Duodenal mucosa (tissue), 2 donors: Measurements from ENCODE around the gene SLC5A6.
"Not testable (repeated sequence)": the region's sequence is repeated elsewhere in the genome, so short reads cannot be mapped to it uniquely, and the experiment has no call there.

Experiments used
- H3K27ac ChIP-seq: one replicate; pipeline ENCODE4 v1.7.0; 2013; ENCODE audit warnings: low read depth, low read length
- H3K27me3 ChIP-seq, 2 donors: one replicate each; pipeline ENCODE4 v1.7.0; 2013; ENCODE audit warnings: low read length in 2 of 2, control low read depth in 1 of 2; ENCODE audit not compliant: insufficient read depth in 2 of 2, control insufficient read depth in 1 of 2
- H3K36me3 ChIP-seq, 2 donors: one replicate each; pipeline ENCODE4 v1.7.0; 2013; ENCODE audit warnings: low read length in 2 of 2, control low read depth in 1 of 2; ENCODE audit not compliant: insufficient read depth in 2 of 2, control insufficient read depth in 1 of 2
- H3K4me1 ChIP-seq, 2 donors: one replicate each; pipeline ENCODE4 v1.7.0; 2013; ENCODE audit warnings: low read length in 2 of 2, control low read depth in 1 of 2; ENCODE audit not compliant: insufficient read depth in 2 of 2, control insufficient read depth in 1 of 2
- H3K4me3 ChIP-seq, 2 donors: one replicate each; pipeline ENCODE4 v1.7.0; 2013; ENCODE audit warnings: low read length in 2 of 2, low read depth in 1 of 2
- H3K9ac ChIP-seq, 2 donors: one replicate each; pipeline ENCODE4 v1.7.0; 2013; ENCODE audit warnings: low read length in 2 of 2, low read depth in 1 of 2
- H3K9me3 ChIP-seq, 2 donors: one replicate each; pipeline ENCODE4 v1.7.0; 2013; ENCODE audit warnings: low read length in 2 of 2, control low read depth in 1 of 2; ENCODE audit not compliant: control insufficient read depth in 1 of 2

SLC5A6 gene

DNA sequence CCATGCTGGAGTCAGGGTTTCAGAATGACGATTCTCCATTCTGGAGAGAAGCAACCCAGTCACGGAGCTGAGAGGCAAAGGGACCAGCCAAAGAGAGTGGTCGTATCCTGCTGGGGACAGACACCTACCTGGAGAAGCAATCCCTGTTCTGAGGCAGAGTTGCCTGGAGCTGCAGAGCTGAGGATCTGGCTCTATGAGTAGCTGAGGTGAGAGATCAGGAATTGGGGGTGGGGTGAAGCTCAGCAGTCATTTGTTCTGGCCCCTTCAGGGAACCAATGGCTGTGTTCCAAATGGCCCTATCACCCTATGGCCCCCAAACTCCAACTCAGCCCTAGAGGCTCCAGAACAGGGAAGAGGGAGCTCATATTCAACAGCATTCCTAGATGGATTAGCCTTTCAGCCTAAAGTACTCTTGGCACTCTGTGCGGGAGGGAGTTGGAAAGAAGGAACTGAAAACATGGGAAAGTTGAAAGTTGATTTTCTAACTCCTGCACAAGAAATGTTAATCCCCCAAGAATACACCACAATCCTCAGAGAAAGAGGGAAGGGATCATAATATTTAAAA, 3.5 kb downstream of the SLC5A6 start:
- Histone ChIP-seq H3K27me3 (no peaks in the 10 kb centered on the region), H3K36me3 (peaks cover 20 to 55% of the 10 kb centered on the region in 2 donors), H3K9ac (no peak overlapping the region), H3K4me1 (peaks cover 26 to 27% of the 10 kb centered on the region in 2 donors), H3K27ac (no peak overlapping the region), H3K9me3 (no peaks in the 10 kb centered on the region), H3K4me3 (no peak overlapping the region)

DNA sequence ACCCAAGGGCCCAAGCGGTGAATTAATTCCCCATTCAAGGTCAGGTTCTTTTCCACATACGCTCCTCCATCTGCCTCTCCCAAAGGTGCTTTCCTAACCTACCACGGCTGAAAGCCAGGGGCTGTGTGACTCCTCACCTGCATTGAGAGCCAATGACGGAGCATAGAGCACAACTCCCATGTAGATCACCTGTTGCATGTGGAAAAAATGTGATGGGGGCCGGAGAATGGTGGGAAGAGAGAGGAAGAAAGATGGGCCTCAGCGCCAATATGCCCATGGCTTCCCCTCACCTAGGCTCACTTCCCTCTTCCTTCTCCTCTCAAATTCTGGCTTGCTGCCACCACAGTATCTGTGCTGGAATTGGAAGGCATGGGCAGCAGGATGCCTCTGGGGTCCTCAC, 5.7 kb downstream of the SLC5A6 start:
- Histone ChIP-seq H3K27me3 (no peaks in the 10 kb centered on the region), H3K36me3 (peaks cover 27 to 76% of the 10 kb centered on the region in 2 donors)

DNA sequence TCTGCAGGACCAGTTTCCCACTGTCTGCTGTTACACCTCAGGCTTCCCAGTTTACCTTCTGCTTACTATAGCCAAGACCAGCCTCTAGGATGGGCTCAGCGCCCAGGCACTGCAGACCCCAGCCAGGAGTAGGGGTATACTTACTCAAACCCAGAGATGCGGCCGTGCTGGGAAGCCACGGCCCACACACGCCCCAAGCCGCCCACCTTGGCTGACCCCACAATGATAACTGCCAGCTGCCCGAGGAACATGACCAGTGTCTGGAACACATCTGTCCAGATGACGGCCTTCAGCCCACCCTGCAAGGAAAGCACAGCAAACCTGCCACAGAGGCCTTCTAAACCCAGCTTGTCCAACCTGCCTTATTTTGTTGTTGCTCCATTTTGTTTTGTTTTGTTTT, 6.9 kb downstream of the SLC5A6 start:
- Histone ChIP-seq H3K9me3 (no peaks in the 10 kb centered on the region), H3K36me3 (peaks cover 27 to 83% of the 10 kb centered on the region in 2 donors), H3K9ac (no peak overlapping the region), H3K4me1 (peaks cover 12 to 13% of the 10 kb centered on the region in 2 donors), H3K4me3 (no peak overlapping the region), H3K27me3 (no peaks in the 10 kb centered on the region), H3K27ac (no peak overlapping the region)

More for the DNA sequence above, 5.7 kb downstream of the SLC5A6 start:
- Histone ChIP-seq H3K9ac (no peak overlapping the region), H3K4me3 (no peak overlapping the region), H3K27ac (no peak overlapping the region), H3K9me3 (no peaks in the 10 kb centered on the region), H3K4me1 (peaks cover 17 to 18% of the 10 kb centered on the region in 2 donors)

DNA sequence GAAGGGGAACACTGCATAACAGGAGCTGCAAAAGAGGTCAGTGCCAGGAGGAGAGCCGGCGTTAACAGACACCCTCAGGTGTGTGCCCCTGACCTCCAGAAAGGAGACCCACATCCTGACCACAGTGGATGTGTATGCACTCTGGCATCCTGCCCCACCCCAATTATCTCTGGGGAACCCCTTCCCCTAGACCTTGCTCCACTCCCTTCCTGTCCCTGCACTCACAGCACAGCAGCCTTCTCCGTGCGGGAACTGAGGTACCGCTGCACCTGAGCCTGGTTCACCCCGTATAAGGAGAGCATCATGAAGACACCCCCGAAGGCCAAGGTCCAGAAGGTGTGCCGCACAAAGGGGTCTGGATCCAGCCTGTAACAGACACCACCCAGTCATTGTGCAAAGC, 7.5 kb downstream of the SLC5A6 start:
- Histone ChIP-seq H3K4me1 (peaks cover 6% of the 10 kb centered on the region in 2 donors), H3K9ac (no peak overlapping the region), H3K4me3 (no peak overlapping the region), H3K27me3 (no peaks in the 10 kb centered on the region), H3K9me3 (no peaks in the 10 kb centered on the region), H3K36me3 (peaks cover 27 to 89% of the 10 kb centered on the region in 2 donors), H3K27ac (no peak overlapping the region)

DNA sequence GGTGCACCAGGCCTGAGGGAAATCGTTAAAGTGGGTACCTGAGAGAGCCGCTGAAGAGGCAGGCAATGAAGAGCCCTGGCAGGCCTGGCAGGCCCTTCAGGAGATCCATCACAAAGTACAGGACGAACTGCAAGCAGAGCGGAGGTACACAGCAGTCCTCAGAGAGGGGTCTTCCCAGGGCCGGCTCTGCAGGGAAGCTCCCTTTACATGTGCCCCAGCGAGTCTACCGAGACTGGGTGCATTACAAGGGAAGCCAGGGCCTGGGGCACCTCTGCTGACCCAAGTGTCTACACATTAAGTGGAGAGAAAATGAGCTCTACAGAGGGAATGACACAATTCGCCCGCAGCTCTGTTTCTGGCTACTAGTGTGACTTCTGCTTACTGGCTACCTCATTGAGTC, 8.3 kb downstream of the SLC5A6 start:
- H3K36me3 ChIP-seq = peaks cover 27 to 88% of the 10 kb centered on the region in 2 donors
- no peaks in the 10 kb centered on the region for H3K27me3 ChIP-seq
- no peaks in the 10 kb centered on the region for H3K4me1 ChIP-seq
- H3K9me3 ChIP-seq = no peaks in the 10 kb centered on the region
- no peak overlapping the region for H3K9ac ChIP-seq
- H3K27ac ChIP-seq = no peak overlapping the region
- H3K4me3 ChIP-seq = no peak overlapping the region

DNA sequence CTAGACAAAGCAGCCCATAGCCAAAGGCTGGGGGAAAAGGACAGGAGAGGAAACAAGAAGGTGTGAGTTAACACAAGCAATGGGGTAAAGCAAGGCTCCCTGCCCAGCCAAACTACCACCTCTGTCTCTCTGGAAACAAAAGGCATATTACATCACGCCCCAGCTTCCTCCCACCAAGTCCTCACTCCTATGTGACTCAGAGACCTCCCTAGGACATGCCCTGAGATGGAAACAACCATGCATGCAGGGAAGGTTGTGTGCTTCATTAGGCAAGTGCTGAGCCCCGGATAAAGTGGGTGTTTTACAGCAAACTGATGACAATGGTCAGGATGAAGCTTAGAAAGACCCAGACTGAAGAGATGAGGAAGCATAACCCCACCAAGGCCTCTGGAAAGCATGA, 9.2 kb downstream of the SLC5A6 start:
- H3K9ac ChIP-seq = no peak overlapping the region
- no peaks in the 10 kb centered on the region for H3K9me3 ChIP-seq
- no peak overlapping the region for H3K27ac ChIP-seq
- H3K4me1 ChIP-seq = no peaks in the 10 kb centered on the region
- H3K36me3 ChIP-seq = peaks cover 27 to 80% of the 10 kb centered on the region in 2 donors
- H3K27me3 ChIP-seq = no peaks in the 10 kb centered on the region
- H3K4me3 ChIP-seq = no peak overlapping the region

DNA sequence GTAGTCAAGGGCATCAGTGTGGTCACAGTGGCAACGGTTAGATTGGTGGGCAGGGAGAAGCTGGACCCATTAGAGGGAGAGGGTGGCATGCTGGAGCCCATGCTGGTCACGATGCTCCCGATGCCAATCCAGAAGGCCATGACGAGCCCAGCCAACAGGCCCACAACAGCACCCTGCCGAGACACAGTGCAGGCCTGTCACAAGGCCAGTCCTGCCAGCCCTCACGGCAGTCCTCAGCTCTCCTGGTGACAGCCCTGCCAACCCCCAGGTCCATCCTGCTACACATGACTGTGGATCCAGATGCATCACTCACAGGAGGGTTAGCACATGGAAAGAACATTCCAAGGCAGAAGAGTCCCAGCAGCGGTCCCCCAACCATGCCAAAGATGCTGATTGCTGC, 10.4 kb downstream of the SLC5A6 start:
- H3K27ac ChIP-seq = no peak overlapping the region
- H3K27me3 ChIP-seq = no peaks in the 10 kb centered on the region
- peaks cover 24 to 68% of the 10 kb centered on the region in 2 donors for H3K36me3 ChIP-seq
- no peaks in the 10 kb centered on the region for H3K9me3 ChIP-seq
- H3K4me1 ChIP-seq = no peaks in the 10 kb centered on the region
- no peak overlapping the region for H3K9ac ChIP-seq
- no peak overlapping the region for H3K4me3 ChIP-seq

DNA sequence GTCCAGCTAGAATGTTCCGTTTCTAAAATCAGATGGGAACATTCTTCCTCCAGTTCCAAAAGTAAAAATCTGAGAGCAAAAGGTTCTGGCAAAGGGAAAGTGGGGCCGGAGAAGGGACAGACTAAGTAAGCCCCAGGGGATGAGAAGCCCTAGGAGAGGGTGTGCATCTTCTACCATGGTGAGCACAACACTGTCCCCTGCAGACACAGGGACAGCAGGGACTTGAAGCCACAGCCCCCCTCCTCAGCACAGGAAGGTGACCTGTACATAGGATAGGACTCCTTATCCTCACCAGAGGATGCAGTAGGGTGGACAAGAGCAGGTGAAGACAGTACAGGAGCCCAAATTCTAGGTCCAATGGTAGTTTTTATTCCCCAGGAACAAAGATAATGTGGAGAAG, 12.8 kb downstream of the SLC5A6 start:
- no peak overlapping the region for H3K27ac ChIP-seq
- H3K9ac ChIP-seq = no peak overlapping the region
- peaks cover 7 to 43% of the 10 kb centered on the region in 2 donors for H3K36me3 ChIP-seq
- H3K4me3 ChIP-seq = no peak overlapping the region
- H3K9me3 ChIP-seq = no peaks in the 10 kb centered on the region
- no peaks in the 10 kb centered on the region for H3K27me3 ChIP-seq
- H3K4me1 ChIP-seq = no peaks in the 10 kb centered on the region

DNA sequence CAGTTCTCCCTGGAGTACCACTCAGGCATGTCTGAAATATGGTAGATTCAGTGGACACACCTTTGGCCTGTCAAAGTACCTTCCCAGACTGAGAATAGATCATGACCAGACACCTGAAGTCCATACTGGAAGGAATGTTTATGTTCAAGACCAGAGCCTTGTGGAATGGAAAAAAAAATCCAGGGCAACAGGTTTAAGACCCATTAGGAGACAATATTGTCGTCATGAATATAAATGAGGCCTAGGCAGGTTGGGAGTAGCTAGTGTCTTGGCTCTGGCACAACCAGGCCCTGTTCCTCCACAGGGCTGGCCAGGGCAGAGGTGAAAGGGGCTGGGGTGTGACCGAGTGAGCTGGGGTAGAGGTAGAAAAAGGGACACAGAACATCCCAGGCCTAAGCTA, 13.4 kb downstream of the SLC5A6 start:
- no peaks in the 10 kb centered on the region for H3K4me1 ChIP-seq
- H3K9ac ChIP-seq = no peak overlapping the region
- H3K9me3 ChIP-seq = no peaks in the 10 kb centered on the region
- H3K27ac ChIP-seq = no peak overlapping the region
- H3K36me3 ChIP-seq = peaks cover 7 to 38% of the 10 kb centered on the region in 2 donors
- no peaks in the 10 kb centered on the region for H3K27me3 ChIP-seq
- no peak overlapping the region for H3K4me3 ChIP-seq

DNA sequence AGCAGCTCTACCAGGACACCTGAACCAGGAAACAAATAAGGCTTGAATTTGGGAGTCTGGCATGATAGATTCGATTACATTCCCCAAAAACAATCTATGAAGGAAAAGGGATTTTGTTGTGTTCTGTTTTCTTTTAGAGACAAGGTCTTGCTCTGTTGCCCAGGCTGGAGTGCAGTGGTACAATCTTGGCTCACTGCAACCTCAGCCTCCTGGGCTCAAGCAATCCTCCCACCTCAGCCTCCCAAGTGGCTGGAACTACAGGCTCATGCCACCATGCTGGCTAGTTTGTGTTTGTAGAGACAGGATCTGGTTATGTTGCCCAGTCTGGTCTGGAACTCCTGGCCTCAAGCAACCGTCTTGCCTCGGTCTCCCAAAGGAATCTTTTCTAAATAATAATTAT, 14.0 kb downstream of the SLC5A6 start:
- H3K27ac ChIP-seq, H3K27me3 ChIP-seq, H3K9ac ChIP-seq, H3K4me3 ChIP-seq, H3K4me1 ChIP-seq, H3K9me3 ChIP-seq: not testable (repeated sequence)
- H3K36me3 ChIP-seq = peaks cover 7 to 32% of the 10 kb centered on the region in 2 donors

DNA sequence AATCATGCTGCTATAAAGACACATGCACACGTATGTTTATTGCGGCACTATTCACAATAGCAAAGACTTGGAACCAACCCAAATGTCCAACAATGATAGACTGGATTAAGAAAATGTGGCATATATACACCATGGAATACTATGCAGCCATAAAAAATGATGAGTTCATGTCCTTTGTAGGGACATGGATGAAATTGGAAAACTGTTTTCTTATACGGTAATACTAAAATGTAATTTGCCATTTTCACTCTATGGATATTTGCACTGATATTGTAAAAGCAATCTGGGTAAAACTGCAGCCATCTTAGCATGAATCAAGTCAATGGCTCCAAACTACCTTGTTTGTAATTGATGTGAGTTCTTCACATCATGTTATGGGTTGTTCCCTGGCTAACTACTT, 16.3 kb downstream of the SLC5A6 start:
- H3K4me1 ChIP-seq, H3K9ac ChIP-seq, H3K27ac ChIP-seq, H3K9me3 ChIP-seq, H3K27me3 ChIP-seq, H3K4me3 ChIP-seq: not testable (repeated sequence)
- H3K36me3 ChIP-seq = peaks cover 0 to 14% of the 10 kb centered on the region in 2 donors
